Bronchial epithelial cell (primary cell): ENCODE data around the gene JCAD. TPM values are rescaled to one million over a fixed set of nuclear protein-coding genes. Genes with fewer than 3 reads are reported as not detected.

Experiments
- DNase-seq: peaks from one replicate; pipeline ENCODE4 v3.0.0-alpha.2; 2010; ENCODE audit warnings: low read depth
- FAIRE-seq: peaks from 2 replicates; lab custom pipeline; 2011; peaks lifted over from hg19 to GRCh38; lab: Jason Lieb, UNC
- H3K27me3 ChIP-seq: 2 replicates; pipeline ENCODE4 v1.5.1; 2011; ENCODE audit warnings: low read length; ENCODE audit not compliant: control insufficient read depth, insufficient read depth
- H3K36me3 ChIP-seq: 2 replicates; pipeline ENCODE4 v1.5.1; 2011; ENCODE audit warnings: low read length; ENCODE audit not compliant: control insufficient read depth, insufficient read depth
- H3K4me3 ChIP-seq: 2 replicates; pipeline ENCODE4 v1.5.1; 2011; ENCODE audit warnings: mild to moderate bottlenecking, low read depth, low read length, control low read depth
- CTCF ChIP-seq: IDR thresholded peaks from 2 replicates; pipeline ENCODE4 v1.5.1; 2011; ENCODE audit warnings: mild to moderate bottlenecking, moderate library complexity, low read length, control low read depth, inconsistent platforms; ENCODE audit not compliant: insufficient read depth, severe bottlenecking
- total RNA-seq: library from RNA; depleted of rRNA; stranded (reverse); fragments of >200 nt; gene quantifications from 2 replicates; pipeline ENCODE4 v1.2.1, GENCODE V29; 2014

Gene JCAD
- total RNA-seq, 1 donor from 2014 or later: under 0.01 TPM

GRCh38 chr10:30037620-30038336 lies 21.6 kb downstream of the JCAD start:
- no peak for FAIRE-seq
- no peak for DNase-seq
- no peak for TF ChIP-seq CTCF
- Histone ChIP-seq H3K27me3 (no peaks in the 10 kb centered on the region), H3K4me3 (no peak overlapping the region), H3K36me3 (no peaks in the 10 kb centered on the region)

DNA sequence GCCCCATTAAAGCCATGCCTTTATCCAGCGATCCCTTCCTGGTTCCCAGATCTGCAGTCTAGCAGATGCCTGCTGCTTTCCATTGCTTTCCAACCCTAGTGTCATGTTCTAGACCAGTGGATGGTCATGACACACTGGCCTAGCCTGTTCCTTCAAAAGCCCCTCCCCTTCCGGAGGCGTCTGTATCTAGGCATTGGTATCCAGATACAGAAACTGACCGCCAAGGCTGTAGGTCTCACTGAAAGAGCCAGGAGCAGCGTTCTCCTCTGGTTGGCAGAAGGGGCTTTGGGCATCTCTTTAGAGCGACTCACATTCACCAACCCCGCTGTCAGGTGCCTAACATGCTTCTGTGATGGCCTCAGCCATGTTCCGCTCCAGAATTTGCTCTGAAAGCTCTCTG lies 22.6 kb downstream of the JCAD start:
- no peak for DNase-seq
- no peak overlapping the region for H3K4me3 ChIP-seq
- no peaks in the 10 kb centered on the region for H3K27me3 ChIP-seq
- no peaks in the 10 kb centered on the region for H3K36me3 ChIP-seq
- TF ChIP-seq CTCF: no peak
- no peak for FAIRE-seq

- H3K4me3 ChIP-seq: no peak overlapping the region
- no peak for TF ChIP-seq CTCF
- H3K36me3 ChIP-seq: no peaks in the 10 kb centered on the region
- DNase-seq: no peak
- no peaks in the 10 kb centered on the region for H3K27me3 ChIP-seq
- FAIRE-seq: no peak
Observed at GRCh38 chr10:30036341-30036740, 23.0 kb downstream of the JCAD start.

DNA sequence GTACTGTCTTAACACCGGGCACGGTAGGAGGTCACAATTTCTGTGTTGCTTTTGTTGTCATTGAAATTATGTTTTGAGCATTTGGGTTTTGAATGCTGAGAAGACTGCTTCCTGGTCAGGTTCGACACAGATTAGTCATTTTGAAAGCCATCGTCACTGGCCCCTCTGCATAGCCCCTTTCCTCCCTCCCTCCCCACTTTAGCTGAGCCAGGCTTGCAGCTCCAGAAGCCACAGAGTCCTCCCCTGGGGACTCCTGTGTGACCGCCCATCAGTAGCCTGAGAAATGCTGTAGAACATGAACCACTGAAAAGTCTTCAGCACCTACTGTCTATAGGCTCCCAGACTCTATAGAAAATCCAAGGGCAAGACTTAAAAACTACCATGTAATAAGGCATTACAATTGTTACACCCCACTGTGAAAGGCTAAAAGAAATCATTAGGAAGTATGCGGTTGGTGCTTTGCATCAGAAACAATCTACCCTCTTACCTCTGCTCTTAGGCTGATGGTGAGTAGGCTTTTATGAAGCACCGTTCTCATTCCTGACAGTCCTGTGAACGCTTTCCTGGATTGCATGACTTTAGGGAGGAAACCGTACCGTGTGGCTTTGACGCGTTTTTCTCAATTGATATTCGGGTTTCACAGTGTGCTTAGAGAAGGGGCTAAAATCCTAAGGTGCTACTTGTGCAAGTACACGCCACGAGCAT lies 24.8 kb downstream of the JCAD start:
- Histone ChIP-seq H3K4me3 (no peak overlapping the region), H3K36me3 (no peaks in the 10 kb centered on the region), H3K27me3 (peaks cover 3% of the 10 kb centered on the region)
- FAIRE-seq (no peak), DNase-seq (no peak)
- TF ChIP-seq CTCF: no peak

DNA sequence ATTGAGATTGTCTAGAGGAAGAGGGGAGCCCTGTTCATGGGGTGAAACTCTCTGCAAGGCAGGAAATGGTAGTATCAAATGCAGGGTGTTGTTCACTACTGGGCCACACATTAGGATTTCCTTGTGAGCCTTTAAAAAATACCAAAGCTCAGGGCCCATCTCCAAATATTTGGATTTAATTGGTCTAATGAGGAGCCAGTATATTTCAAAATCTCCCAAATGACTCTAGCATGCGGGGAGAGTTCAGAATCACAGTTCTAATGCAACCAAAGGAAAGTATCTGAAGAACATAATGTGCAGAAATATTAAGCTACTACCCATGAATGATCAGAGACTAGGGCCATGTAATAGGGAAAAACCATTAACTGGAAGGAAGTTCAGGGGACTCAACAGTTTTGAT lies 27.3 kb downstream of the JCAD start:
- H3K27me3 ChIP-seq: peaks cover 12% of the 10 kb centered on the region
- H3K36me3 ChIP-seq: no peaks in the 10 kb centered on the region
- FAIRE-seq: no peak
- TF ChIP-seq CTCF: no peak
- no peak overlapping the region for H3K4me3 ChIP-seq
- no peak for DNase-seq

GRCh38 chr10:30029872-30030256 lies 29.5 kb downstream of the JCAD start:
- H3K4me3 ChIP-seq: no peak overlapping the region
- FAIRE-seq: no peak
- H3K36me3 ChIP-seq: no peaks in the 10 kb centered on the region
- DNase-seq: no peak
- TF ChIP-seq CTCF: no peak
- H3K27me3 ChIP-seq: peaks cover 12% of the 10 kb centered on the region
